Panc1 (cell line): Measurements from ENCODE around the gene FTL. TPM values are rescaled to one million over a fixed set of nuclear protein-coding genes. Genes with fewer than 3 reads are reported as not detected.

Experiments used
- ATAC-seq: fragments of 200-7000 bp; cut with Tn5 transposase; 2 replicates; pipeline ENCODE4 v1.9.1; 2020; ENCODE audit warnings: mild to moderate bottlenecking, moderate library complexity
- BruUV-seq: library from RNA; stranded (reverse); fragments of 400-500 nt; replicated peaks from 2 replicates; lab custom pipeline; 2021; lab: Mats Ljungman, UMichigan
- CTCF ChIA-PET: fragments of 300-600 bp; sonication (Branson Sonifier 250); formaldehyde crosslinking; loops from one replicate; lab custom pipeline; 2022; ENCODE audit warnings: antibody characterized with exemption; lab: Charles Lee
- POLR2A ChIA-PET: fragments of 300-600 bp; sonication (Branson Sonifier 250); formaldehyde crosslinking; loops from one replicate; lab custom pipeline; 2022; ENCODE audit warnings: antibody characterized with exemption; lab: Charles Lee
- DNase-seq: peaks from one replicate; pipeline ENCODE4 v3.0.0-alpha.2; 2010; ENCODE audit warnings: low read depth, low spot score
- H3K27ac ChIP-seq: 2 replicates; pipeline ENCODE4 v1.5.1; 2011; ENCODE audit warnings: mild to moderate bottlenecking, low read length, inconsistent platforms
- H3K27me3 ChIP-seq: fragments of 200-500 bp; sonication (Bioruptor generic); 2 replicates; pipeline ENCODE4 v1.6.0; 2014; ENCODE audit warnings: low read length, inconsistent platforms; ENCODE audit not compliant: control insufficient read depth, insufficient read depth
- H3K36me3 ChIP-seq: fragments of 200-500 bp; sonication (Bioruptor generic); 2 replicates; pipeline ENCODE4 v1.5.1; 2014; ENCODE audit warnings: inconsistent platforms, mild to moderate bottlenecking, low read length, moderate library complexity; ENCODE audit not compliant: control insufficient read depth, insufficient read depth
- H3K4me1 ChIP-seq: 2 replicates; pipeline ENCODE4 v1.5.1; 2011; ENCODE audit warnings: inconsistent platforms, mild to moderate bottlenecking, low read length, moderate library complexity; ENCODE audit not compliant: control insufficient read depth, insufficient read depth
- H3K4me3 ChIP-seq, 2 experiments: 2 replicates each; pipeline ENCODE4 v1.5.1; 2011 to 2012; ENCODE audit warnings: low read depth in 2 of 2, low read length in 2 of 2, mild to moderate bottlenecking in 2 of 2, inconsistent platforms in 1 of 2, moderate library complexity in 1 of 2
- H3K9me3 ChIP-seq: fragments of 200-500 bp; sonication (Bioruptor generic); 2 replicates; pipeline ENCODE4 v1.5.1; 2014; ENCODE audit warnings: low read depth, mild to moderate bottlenecking, inconsistent platforms, low read length, moderate library complexity; ENCODE audit not compliant: control insufficient read depth, insufficient read depth
- CTCF ChIP-seq: fragments of 450-650 bp; IDR thresholded peaks from 2 replicates; pipeline ENCODE4 v1.5.1; 2017; ENCODE audit warnings: mild to moderate bottlenecking
- POLR2AphosphoS5 ChIP-seq: IDR thresholded peaks from 2 replicates; pipeline ENCODE4 v1.6.1; 2012; ENCODE audit warnings: mild to moderate bottlenecking, low read depth, low read length, moderate library complexity
- REST ChIP-seq, 2 experiments: IDR thresholded peaks; 2 replicates each; pipeline ENCODE4 v1.6.1; 2011 to 2012; ENCODE audit warnings: low read depth in 2 of 2, control low read depth in 1 of 2, low read length in 1 of 2, mild to moderate bottlenecking in 1 of 2, moderate library complexity in 1 of 2; ENCODE audit not compliant: insufficient read depth in 1 of 2
- SIN3A ChIP-seq: IDR thresholded peaks from 2 replicates; pipeline ENCODE4 v1.6.1; 2012; ENCODE audit warnings: low read depth, mild to moderate bottlenecking, low read length, moderate library complexity, borderline replicate concordance; ENCODE audit not compliant: insufficient read depth
- TCF7L2 ChIP-seq: IDR thresholded peaks from 2 replicates; pipeline ENCODE4 v1.6.1; 2011; ENCODE audit warnings: mild to moderate bottlenecking, low read depth, low read length, inconsistent platforms
- in situ Hi-C: cut with HindIII; loops from 2 replicates; pipeline ENCODE4 v1.10.0; 2016; ENCODE audit warnings: low sequenced_read_pairs, low pct_unique_long_range_greater_than_20kb
- intact Hi-C: fragments of 100-400 bp; cut with micrococcal nuclease; formaldehyde crosslinking; loops from one replicate; pipeline ENCODE4 v1.10.0; 2022; ENCODE audit not compliant: unreplicated experiment
- total RNA-seq: library from RNA; stranded (reverse); gene quantifications from one replicate; pipeline ENCODE4 v1.2.1, GENCODE V29; 2021; ENCODE audit not compliant: unreplicated experiment

The FTL gene
- total RNA-seq, 1 experiment from 2014 or later: 1,332 TPM

GRCh38 chr19:48946463-48947257 is 18.4 kb upstream of the FTL start:
- Histone ChIP-seq H3K4me1 (no peaks in the 10 kb centered on the region), H3K36me3 (no peaks in the 10 kb centered on the region), H3K27ac (no peak overlapping the region), H3K9me3 (no peaks in the 10 kb centered on the region), H3K4me3 (no peak overlapping the region), H3K27me3 (no peaks in the 10 kb centered on the region)
- in situ Hi-C loops: no loop called here
- POLR2A ChIA-PET: no interaction called here
- intact Hi-C loops: no loop called here
- TF ChIP-seq TCF7L2 (no peak), SIN3A (no peak), REST (IDR thresholded peaks at IDR 0.05; ENCODE audit: insufficient read depth in 1 of 2, low read depth in 2 of 2, low read length in 1 of 2) (no peak), CTCF (no peak), POLR2AphosphoS5 (no peak)
- DNase-seq: no peak
- no peak for ATAC-seq
- CTCF ChIA-PET: no interaction called here
- no TSS peak for BruUV-seq

GRCh38 chr19:48947258-48947542 is 17.9 kb upstream of the FTL start:
- ATAC-seq (no peak), DNase-seq (no peak)
- H3K9me3 ChIP-seq: no peaks in the 10 kb centered on the region
- no TSS peak for BruUV-seq
- H3K27ac ChIP-seq: no peak overlapping the region
- H3K4me3 ChIP-seq: no peak overlapping the region
- H3K36me3 ChIP-seq: no peaks in the 10 kb centered on the region
- CTCF ChIA-PET: no interaction called here
- POLR2A ChIA-PET: no interaction called here
- intact Hi-C loops: no loop called here
- in situ Hi-C loops: no loop called here
- no peaks in the 10 kb centered on the region for H3K27me3 ChIP-seq
- TF ChIP-seq REST (IDR thresholded peaks at IDR 0.05; ENCODE audit: insufficient read depth in 1 of 2, low read depth in 2 of 2, low read length in 1 of 2): no peak
- no peak for TF ChIP-seq TCF7L2
- TF ChIP-seq SIN3A: no peak
- no peak for TF ChIP-seq POLR2AphosphoS5
- no peak for TF ChIP-seq CTCF
- no peaks in the 10 kb centered on the region for H3K4me1 ChIP-seq
